ENCODE results near the gene PALM3. TPM values are rescaled to one million over a fixed set of nuclear protein-coding genes. Genes with fewer than 3 reads are reported as not detected.

The PALM3 gene
- 1 to 10 TPM in 1 of 7 donors, under 1 TPM in 4, not detected in 2; 0.17 to 2.6 (median 0.48) TPM for total RNA-seq
- under 1 TPM; 0.20 to 0.33 TPM for polyA plus RNA-seq
- long read RNA-seq, donor 1 = 0 reads
- long read RNA-seq, donor 2 = 0 reads
- long read RNA-seq, donor 3, partial matches to known transcripts = 0 of 1 reads
- long read RNA-seq, donor 3, other reads (novel, unspliced or antisense) = 1 of 1 reads

GRCh38 chr19:14061751-14062557 lies at the start of gene PALM3:
Gene PALM3, minus strand, starts transcription at chr19:14062076. Its CDS starts 96 bp downstream, at chr19:14061980.
- intact Hi-C loops (cut with DNase I) = loop anchor here in 1 of 4 donors (10.0 kb wide), 1 partner anchor 467 kb away; no protein-coding TSS in a partner anchor
- H3K27ac ChIP-seq = no peak within 1 kb of the TSS
- DNase-seq = no peak
- no peaks in the 10 kb centered on the region for H3K36me3 ChIP-seq
- 51 to 62% (median 55%) methylated on average over 19 of the region's 19 CpGs for WGBS, 3 donors
- H3K4me3 ChIP-seq = no peak within 1 kb of the TSS
- peaks cover 4% of the 10 kb centered on the region for H3K4me1 ChIP-seq (ENCODE audit: insufficient read depth)
- no peaks in the 10 kb centered on the region for H3K9me3 ChIP-seq
- H3K27me3 ChIP-seq = no peaks in the 10 kb centered on the region
- no peak for TF ChIP-seq EP300 (IDR thresholded peaks at IDR 0.05)
- TF ChIP-seq POLR2A (IDR thresholded peaks at IDR 0.05) = no peak
- TF ChIP-seq CTCF (IDR thresholded peaks at IDR 0.05) = no peak

- no peak for DNase-seq
- Histone ChIP-seq H3K4me1 (ENCODE audit: insufficient read depth) (peaks cover 36% of the 10 kb centered on the region), H3K4me3 (peak overlapping the region; percentile 15), H3K27me3 (no peaks in the 10 kb centered on the region), H3K27ac (peak overlapping the region; percentile 85 to 96), H3K36me3 (no peaks in the 10 kb centered on the region), H3K9me3 (no peaks in the 10 kb centered on the region)
- 67 to 80% (median 75%) methylated on average over 1 of the region's 1 CpG for WGBS, 3 donors
- intact Hi-C loops (cut with DNase I) = no loop called here
- no peak for TF ChIP-seq CTCF (IDR thresholded peaks at IDR 0.05)
- no peak for TF ChIP-seq EP300 (IDR thresholded peaks at IDR 0.05)
- TF ChIP-seq POLR2A (IDR thresholded peaks at IDR 0.05) = no peak
These were observed 49.6 kb upstream of the PALM3 start for GRCh38 chr19:14111486-14111885.

GRCh38 chr19:14110650-14111049 lies 48.8 kb upstream of the PALM3 start:
- H3K27ac ChIP-seq = peak overlapping the region in 1 of 2 donors; percentile 55
- no peak for TF ChIP-seq POLR2A (IDR thresholded peaks at IDR 0.05)
- no peak for TF ChIP-seq CTCF (IDR thresholded peaks at IDR 0.05)
- TF ChIP-seq EP300 (IDR thresholded peaks at IDR 0.05) = no peak
- no peaks in the 10 kb centered on the region for H3K27me3 ChIP-seq
- peaks cover 30% of the 10 kb centered on the region for H3K4me1 ChIP-seq (ENCODE audit: insufficient read depth)
- H3K4me3 ChIP-seq = no peak overlapping the region
- 12 to 31% (median 24%) methylated on average over 2 of the region's 2 CpGs for WGBS, 3 donors
- H3K9me3 ChIP-seq = no peaks in the 10 kb centered on the region
- intact Hi-C loops (cut with DNase I) = no loop called here
- DNase-seq = no peak
- no peaks in the 10 kb centered on the region for H3K36me3 ChIP-seq

GRCh38 chr19:14107581-14108461 lies 45.9 kb upstream of the PALM3 start:
- Histone ChIP-seq H3K27me3 (no peaks in the 10 kb centered on the region), H3K4me1 (ENCODE audit: insufficient read depth) (peaks cover 15% of the 10 kb centered on the region), H3K36me3 (no peaks in the 10 kb centered on the region), H3K27ac (peak overlapping the region; percentile 52 to 70), H3K9me3 (no peaks in the 10 kb centered on the region), H3K4me3 (no peak overlapping the region)
- TF ChIP-seq POLR2A (IDR thresholded peaks at IDR 0.05) (no peak), CTCF (IDR thresholded peaks at IDR 0.05) (no peak), EP300 (IDR thresholded peaks at IDR 0.05) (no peak)
- peak in 4 of 5 donors; percentile 43 to 57 (median 52) for DNase-seq
- 36 to 50% (median 41%) methylated on average over 22 to 23 of the region's 23 CpGs for WGBS, 3 donors
- intact Hi-C loops (cut with DNase I) = no loop called here

Measured in ovary (tissue), 10 donors.